Sciatic nerve (tissue), 2 donors: ENCODE results near the gene TPST2. TPM values are rescaled to one million over a fixed set of nuclear protein-coding genes. Genes with fewer than 3 reads are reported as not detected.

Experiments
- ATAC-seq: fragments of 200-7000 bp; cut with Tn5 transposase; one replicate; pipeline ENCODE4 v1.9.1; 2020; ENCODE audit warnings: mild to moderate bottlenecking, moderate library complexity
- DNase-seq: peaks from one replicate; pipeline ENCODE4 v3.0.0-alpha.2; 2020; ENCODE audit warnings: low spot score
- intact Hi-C: fragments of 100-400 bp; cut with DNase I; formaldehyde crosslinking; loops from one replicate; pipeline ENCODE4 v1.14.2; 2022
- total RNA-seq: library from RNA; stranded (reverse); fragmentation: NEBNext Ultra II Directional; extraction: Animal tissue kit (Norgen Biotek cat#: 25700); gene quantifications from one replicate; pipeline ENCODE4 v1.2.1, GENCODE V29; 2021
- donor health status: DM: no; HTN: no; CAD: no.
- donor health status: DM: no; HTN: no; CAD: no.

The TPST2 gene
- 26.6 TPM for total RNA-seq

- DNase-seq (peak; percentile 88), ATAC-seq (peak; percentile 96)
- intact Hi-C loops, result no loop called here
Observed at GRCh38 chr22:26589845-26590736, at the start of gene TPST2. Gene TPST2, minus strand, starts transcription at chr22:26590132. Its CDS starts 48,502 bp downstream, at chr22:26541630.

GRCh38 chr22:26636296-26636695 lies 46.4 kb upstream of the TPST2 start:
- DNase-seq, result no peak
- intact Hi-C loops, result no loop called here
- ATAC-seq, result no peak

- intact Hi-C loops, result no loop called here
- ATAC-seq (no peak), DNase-seq (no peak)
Observed at GRCh38 chr22:26635117-26635516, 45.2 kb upstream of the TPST2 start.

- intact Hi-C loops, result no loop called here
- ATAC-seq (no peak), DNase-seq (no peak)
Observed at GRCh38 chr22:26634189-26634588, 44.3 kb upstream of the TPST2 start.

GRCh38 chr22:26632422-26633155 lies 42.7 kb upstream of the TPST2 start:
- intact Hi-C loops, result no loop called here
- no peak for DNase-seq
- ATAC-seq, result no peak

GRCh38 chr22:26631282-26631681 lies 41.4 kb upstream of the TPST2 start:
- intact Hi-C loops, result no loop called here
- DNase-seq, result no peak
- no peak for ATAC-seq

- intact Hi-C loops, result no loop called here
- no peak for ATAC-seq
- DNase-seq, result no peak
Observed at GRCh38 chr22:26629988-26630761, 40.2 kb upstream of the TPST2 start.

GRCh38 chr22:26624803-26625202 lies 34.9 kb upstream of the TPST2 start:
- DNase-seq, result no peak
- intact Hi-C loops, result no loop called here
- no peak for ATAC-seq

- no peak for DNase-seq
- intact Hi-C loops, result no loop called here
- ATAC-seq, result no peak
Observed at GRCh38 chr22:26623984-26624383, 34.1 kb upstream of the TPST2 start.

- DNase-seq (no peak), ATAC-seq (no peak)
- intact Hi-C loops, result no loop called here
Observed at GRCh38 chr22:26621663-26622062, 31.7 kb upstream of the TPST2 start, which contains the start of gene CRYBA4. Gene CRYBA4, plus strand, starts transcription at chr22:26621963. Its CDS starts 634 bp downstream, at chr22:26622597.

- DNase-seq (no peak), ATAC-seq (no peak)
- intact Hi-C loops, result no loop called here
Observed at GRCh38 chr22:26620197-26620596, 30.3 kb upstream of the TPST2 start.

- DNase-seq (no peak), ATAC-seq (no peak)
- intact Hi-C loops, result no loop called here
Observed at GRCh38 chr22:26619510-26619909, 29.6 kb upstream of the TPST2 start.

GRCh38 chr22:26618455-26618854 lies 28.5 kb upstream of the TPST2 start:
- ATAC-seq (peak; percentile 17), DNase-seq (no peak)
- intact Hi-C loops, result no loop called here

GRCh38 chr22:26617271-26618199 lies 27.6 kb upstream of the TPST2 start, which contains the start of gene CRYBB1:
Gene CRYBB1, minus strand, starts transcription at chr22:26618027. Its CDS starts 1,708 bp downstream, at chr22:26616319.
- intact Hi-C loops, result no loop called here
- ATAC-seq (peak; percentile 83), DNase-seq (no peak)

- DNase-seq (no peak), ATAC-seq (no peak)
- intact Hi-C loops, result no loop called here
Observed at GRCh38 chr22:26616650-26617049, 26.7 kb upstream of the TPST2 start.

GRCh38 chr22:26615830-26616435 lies 26.0 kb upstream of the TPST2 start:
- peak; percentile 31 for ATAC-seq
- no peak for DNase-seq
- intact Hi-C loops, result no loop called here

- intact Hi-C loops, result no loop called here
- no peak for DNase-seq
- ATAC-seq, result no peak
Observed at GRCh38 chr22:26615149-26615548, 25.2 kb upstream of the TPST2 start.

GRCh38 chr22:26614322-26614721 lies 24.4 kb upstream of the TPST2 start:
- intact Hi-C loops, result no loop called here

More at GRCh38 chr22:26614322-26614721, 24.4 kb upstream of the TPST2 start:
- ATAC-seq (no peak), DNase-seq (no peak)
